C4-2B (cell line): ENCODE results near the gene PSPN.

Experiments
- H3K27ac ChIP-seq: fragments of 450-650 bp; 2 replicates; pipeline ENCODE4 v1.5.1; 2017
- CTCF ChIP-seq: fragments of 450-650 bp; conservative IDR thresholded peaks from 2 replicates; pipeline ENCODE4 v1.5.1; 2017; ENCODE audit warnings: mild to moderate bottlenecking
- ZFX ChIP-seq: fragments of 450-650 bp; IDR thresholded peaks from 2 replicates; pipeline ENCODE4 v1.6.1; 2017

PSPN gene

GRCh38 chr19:6396305-6396704 lies 20.6 kb upstream of the PSPN start:
- no peak for TF ChIP-seq ZFX
- no peak overlapping the region for H3K27ac ChIP-seq

GRCh38 chr19:6394831-6395230 lies 19.1 kb upstream of the PSPN start:
- H3K27ac ChIP-seq = no peak overlapping the region
- TF ChIP-seq ZFX = no peak
- TF ChIP-seq CTCF = no peak

GRCh38 chr19:6393983-6394412 lies 18.3 kb upstream of the PSPN start:
- H3K27ac ChIP-seq = peak overlapping the region; percentile 84
- TF ChIP-seq CTCF = no peak
- TF ChIP-seq ZFX = no peak

GRCh38 chr19:6393074-6393982 lies 17.6 kb upstream of the PSPN start, which contains the start of gene GTF2F1:
Gene GTF2F1 (minus strand): TSS chr19:6393164. CDS start chr19:6392995, 169 bp downstream.
- peak within 1 kb of the TSS; percentile 84 for H3K27ac ChIP-seq
- no peak for TF ChIP-seq CTCF
- peak; percentile 59; the same call in 1 of the 2 replicates for TF ChIP-seq ZFX

GRCh38 chr19:6392221-6393073 lies 16.7 kb upstream of the PSPN start:
- H3K27ac ChIP-seq = peak overlapping the region; percentile 84
- TF ChIP-seq ZFX = no peak
- TF ChIP-seq CTCF = no peak

- TF ChIP-seq ZFX (no peak), CTCF (no peak)
These were observed 11.6 kb upstream of the PSPN start for GRCh38 chr19:6387372-6387771.

GRCh38 chr19:6384381-6384780 lies 8.6 kb upstream of the PSPN start:
- no peak overlapping the region for H3K27ac ChIP-seq
- TF ChIP-seq CTCF = no peak

More at GRCh38 chr19:6387372-6387771, 11.6 kb upstream of the PSPN start:
- H3K27ac ChIP-seq = no peak overlapping the region
